IPS-20b (cell line): ENCODE data around the gene SEC16A.

Experiments used
- H3K27ac ChIP-seq: one replicate; pipeline ENCODE4 v1.5.1; 2013; ENCODE audit warnings: low read length
- H3K27me3 ChIP-seq: 2 replicates; pipeline ENCODE4 v1.6.1; 2013; ENCODE audit warnings: mild to moderate bottlenecking, low read length, inconsistent platforms; ENCODE audit not compliant: insufficient read depth
- H3K36me3 ChIP-seq: 2 replicates; pipeline ENCODE4 v1.6.1; 2013; ENCODE audit warnings: low read depth, mild to moderate bottlenecking, inconsistent platforms, low read length, moderate library complexity; ENCODE audit not compliant: insufficient read depth
- H3K4me1 ChIP-seq: 2 replicates; pipeline ENCODE4 v1.6.1; 2013; ENCODE audit warnings: mild to moderate bottlenecking, control low read depth, inconsistent platforms, low read length, moderate library complexity; ENCODE audit not compliant: insufficient read depth
- H3K4me3 ChIP-seq: 2 replicates; pipeline ENCODE4 v1.5.1; 2013; ENCODE audit warnings: mild to moderate bottlenecking, low read length, inconsistent platforms
- H3K9ac ChIP-seq: 2 replicates; pipeline ENCODE4 v1.6.1; 2013; ENCODE audit warnings: low read depth, mild to moderate bottlenecking, inconsistent platforms, low read length, moderate library complexity
- H3K9me3 ChIP-seq: 2 replicates; pipeline ENCODE4 v1.6.1; 2013; ENCODE audit warnings: mild to moderate bottlenecking, low read depth, low read length, inconsistent platforms; ENCODE audit not compliant: insufficient read depth

SEC16A gene

DNA sequence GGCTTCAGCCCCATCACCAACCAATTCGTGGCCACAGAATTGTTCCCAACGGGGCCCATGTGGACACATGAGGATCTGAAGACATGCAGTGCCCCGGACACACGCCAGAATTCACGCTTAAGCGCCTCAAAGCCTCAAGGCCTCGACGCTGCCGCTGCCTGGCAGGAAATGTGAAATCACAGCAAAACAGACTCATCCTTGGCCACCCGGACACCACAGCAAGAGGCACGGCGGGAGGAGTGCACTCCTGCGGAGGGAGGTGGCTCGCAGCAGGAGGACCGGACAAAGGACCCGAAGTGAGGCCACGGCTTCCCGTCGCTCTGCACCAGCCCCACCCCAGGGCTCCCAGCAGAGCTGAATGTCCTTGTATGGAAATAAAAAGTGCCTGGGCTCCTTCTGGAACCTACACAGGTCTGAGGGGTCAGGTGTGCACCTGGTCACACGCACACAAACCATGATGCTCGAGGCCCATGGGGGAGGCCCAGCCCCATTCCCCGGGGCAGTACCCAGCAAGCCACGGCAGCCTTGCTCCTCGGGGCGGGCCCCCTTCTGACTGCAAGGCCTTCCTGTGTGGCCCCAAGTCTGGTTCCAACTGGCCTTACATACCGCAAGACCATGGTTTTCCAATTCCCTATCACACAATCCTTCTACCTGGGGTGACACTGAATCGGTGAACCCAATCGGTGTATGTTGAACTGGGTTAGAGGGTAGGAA is 10.0 kb downstream of the SEC16A start:
- peaks cover 100% of the 10 kb centered on the region for H3K36me3 ChIP-seq
- no peak overlapping the region for H3K9ac ChIP-seq
- no peak overlapping the region for H3K27ac ChIP-seq

DNA sequence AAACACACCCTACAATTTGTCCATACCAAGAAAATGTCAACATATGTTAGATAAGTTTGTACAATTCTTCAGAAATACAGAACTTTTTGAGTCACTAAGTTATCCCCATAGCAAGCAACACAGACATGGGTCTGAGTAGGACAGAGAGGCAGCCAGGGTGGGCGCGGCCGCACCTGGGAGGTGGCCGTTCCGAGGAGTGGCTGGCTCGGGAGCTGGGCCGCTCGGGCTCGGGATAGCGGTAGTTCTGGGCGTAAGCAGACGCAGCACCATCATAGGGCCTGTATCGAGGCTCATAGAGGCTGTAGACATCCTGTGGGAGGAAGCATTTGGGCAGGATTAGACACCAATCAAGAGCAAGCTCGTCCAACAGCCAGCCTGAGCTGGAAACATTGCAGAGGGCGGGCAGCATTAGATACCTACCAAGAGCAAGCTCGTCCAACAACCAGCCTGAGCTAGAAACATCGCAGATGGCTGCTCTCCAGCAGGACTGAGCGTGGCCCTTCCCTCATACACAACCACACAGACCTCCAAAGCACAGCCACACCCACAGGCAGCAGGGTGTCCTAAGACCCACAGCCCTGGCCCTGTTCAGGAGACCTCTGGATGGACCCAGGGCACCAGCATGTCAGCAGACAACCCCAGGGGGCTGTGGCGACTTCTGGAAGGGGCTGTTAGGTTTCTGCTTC is 10.9 kb downstream of the SEC16A start:
- Histone ChIP-seq H3K9me3 (no peaks in the 10 kb centered on the region), H3K27me3 (no peaks in the 10 kb centered on the region), H3K4me1 (no peaks in the 10 kb centered on the region), H3K27ac (no peak overlapping the region), H3K36me3 (peaks cover 99% of the 10 kb centered on the region), H3K4me3 (no peak overlapping the region), H3K9ac (no peak overlapping the region)

More for the DNA sequence above, 10.0 kb downstream of the SEC16A start:
- Histone ChIP-seq H3K4me3 (no peak overlapping the region), H3K27me3 (no peaks in the 10 kb centered on the region), H3K4me1 (no peaks in the 10 kb centered on the region), H3K9me3 (no peaks in the 10 kb centered on the region)

DNA sequence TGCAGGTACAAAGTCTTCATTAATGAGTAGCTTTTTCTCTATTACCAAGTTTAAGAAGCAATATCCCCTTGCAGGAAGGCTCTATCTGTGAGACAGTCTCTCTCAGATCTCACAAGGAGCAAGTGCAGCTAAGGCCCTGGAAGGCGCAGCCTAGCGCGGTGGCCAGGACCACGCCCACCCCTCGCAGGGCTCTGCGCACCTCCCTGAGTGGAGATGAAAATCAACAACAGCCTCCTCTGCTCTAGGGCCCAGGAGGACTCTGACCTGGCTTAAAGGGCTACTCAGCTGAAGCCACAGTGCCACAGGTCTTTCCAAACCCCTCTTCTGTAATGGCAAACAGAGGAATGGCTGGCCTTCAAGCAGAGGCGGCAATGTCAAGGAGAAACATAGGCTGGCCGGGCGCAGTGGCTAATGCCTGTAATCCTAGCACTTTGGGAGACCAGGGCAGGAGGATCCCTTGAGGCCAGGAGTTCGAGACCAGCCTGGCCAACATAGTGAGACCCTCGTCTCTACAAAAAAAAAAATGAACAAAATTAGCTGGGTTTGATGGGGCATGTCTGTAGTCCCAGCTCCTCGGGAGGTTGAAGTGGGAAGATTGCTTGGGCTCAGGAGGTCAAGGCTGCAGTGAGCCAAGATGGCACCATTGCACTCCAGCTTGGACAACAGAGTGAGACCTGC is 11.9 kb downstream of the SEC16A start:
- H3K4me1 ChIP-seq, result no peaks in the 10 kb centered on the region
- no peaks in the 10 kb centered on the region for H3K9me3 ChIP-seq
- no peaks in the 10 kb centered on the region for H3K27me3 ChIP-seq
- peaks cover 99% of the 10 kb centered on the region for H3K36me3 ChIP-seq
- no peak overlapping the region for H3K9ac ChIP-seq
- H3K27ac ChIP-seq, result no peak overlapping the region
- H3K4me3 ChIP-seq, result no peak overlapping the region

DNA sequence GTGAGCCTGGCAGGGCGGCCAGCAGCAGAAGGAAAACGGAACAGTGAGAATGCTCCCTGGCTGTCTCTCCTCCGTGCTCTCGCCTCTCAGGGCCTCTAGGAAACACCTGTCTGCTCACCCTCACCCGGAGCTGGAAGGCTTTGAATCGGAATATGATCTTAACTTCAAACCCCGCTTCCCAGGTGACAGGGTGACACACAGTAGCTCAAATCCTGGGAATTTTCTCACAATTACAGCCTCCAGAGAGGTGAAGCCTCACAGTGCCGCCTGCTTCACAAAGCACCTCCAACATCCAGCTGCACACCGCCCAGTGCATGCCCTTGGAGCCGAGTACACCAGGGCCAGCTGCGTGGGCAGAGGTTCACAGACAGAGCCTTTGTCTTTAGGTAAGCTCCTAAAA is 12.5 kb downstream of the SEC16A start:
- Histone ChIP-seq H3K27me3 (no peaks in the 10 kb centered on the region), H3K9ac (no peak overlapping the region), H3K27ac (no peak overlapping the region), H3K9me3 (no peaks in the 10 kb centered on the region), H3K36me3 (peaks cover 99% of the 10 kb centered on the region), H3K4me1 (no peaks in the 10 kb centered on the region), H3K4me3 (no peak overlapping the region)

DNA sequence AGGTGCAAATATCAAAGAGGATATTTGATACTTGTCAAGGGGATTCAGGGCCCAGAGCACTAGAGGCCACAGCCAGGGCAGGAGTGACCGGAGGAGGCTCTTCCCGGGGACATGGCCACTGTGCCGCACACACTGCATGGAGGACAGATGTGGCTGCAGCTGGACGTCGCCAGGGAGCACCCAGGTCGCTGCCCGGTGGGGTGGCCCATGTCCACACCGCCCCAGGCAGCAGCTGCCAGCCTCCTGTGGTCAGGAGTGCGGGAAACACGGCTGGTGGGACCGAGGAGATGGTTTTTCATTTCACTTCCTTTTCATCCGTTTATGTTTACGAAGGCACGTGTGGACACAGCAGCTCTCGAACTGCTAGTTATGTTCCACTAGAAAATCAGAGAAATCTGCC is 15.1 kb downstream of the SEC16A start:
- no peak overlapping the region for H3K9ac ChIP-seq
- H3K27me3 ChIP-seq, result no peaks in the 10 kb centered on the region
- no peak overlapping the region for H3K27ac ChIP-seq
- peaks cover 99% of the 10 kb centered on the region for H3K36me3 ChIP-seq
- no peak overlapping the region for H3K4me3 ChIP-seq
- no peaks in the 10 kb centered on the region for H3K9me3 ChIP-seq
- no peaks in the 10 kb centered on the region for H3K4me1 ChIP-seq

DNA sequence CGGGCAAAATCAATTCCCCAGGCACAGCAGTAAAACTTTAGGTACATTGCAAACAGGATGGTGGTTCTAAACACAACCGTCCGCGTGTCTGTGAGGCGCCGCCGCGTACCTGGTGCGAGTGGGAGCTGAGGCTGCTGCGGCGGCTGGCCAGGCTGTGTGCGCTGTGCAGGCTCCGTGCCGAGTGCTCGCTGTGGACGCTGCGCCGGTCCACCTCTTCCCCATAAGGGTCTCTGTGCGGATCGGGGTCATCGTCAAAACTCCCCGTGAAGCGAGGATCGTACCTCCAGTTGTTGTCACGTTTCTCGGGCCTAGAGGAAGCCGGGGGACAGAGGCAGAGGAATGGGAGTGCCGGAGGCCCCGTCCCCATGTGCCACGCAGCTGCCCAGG is 16.7 kb downstream of the SEC16A start:
- no peak overlapping the region for H3K4me3 ChIP-seq
- no peaks in the 10 kb centered on the region for H3K4me1 ChIP-seq
- H3K9me3 ChIP-seq, result no peaks in the 10 kb centered on the region
- H3K36me3 ChIP-seq, result peaks cover 99% of the 10 kb centered on the region
- no peaks in the 10 kb centered on the region for H3K27me3 ChIP-seq
- H3K27ac ChIP-seq, result no peak overlapping the region
- no peak overlapping the region for H3K9ac ChIP-seq

DNA sequence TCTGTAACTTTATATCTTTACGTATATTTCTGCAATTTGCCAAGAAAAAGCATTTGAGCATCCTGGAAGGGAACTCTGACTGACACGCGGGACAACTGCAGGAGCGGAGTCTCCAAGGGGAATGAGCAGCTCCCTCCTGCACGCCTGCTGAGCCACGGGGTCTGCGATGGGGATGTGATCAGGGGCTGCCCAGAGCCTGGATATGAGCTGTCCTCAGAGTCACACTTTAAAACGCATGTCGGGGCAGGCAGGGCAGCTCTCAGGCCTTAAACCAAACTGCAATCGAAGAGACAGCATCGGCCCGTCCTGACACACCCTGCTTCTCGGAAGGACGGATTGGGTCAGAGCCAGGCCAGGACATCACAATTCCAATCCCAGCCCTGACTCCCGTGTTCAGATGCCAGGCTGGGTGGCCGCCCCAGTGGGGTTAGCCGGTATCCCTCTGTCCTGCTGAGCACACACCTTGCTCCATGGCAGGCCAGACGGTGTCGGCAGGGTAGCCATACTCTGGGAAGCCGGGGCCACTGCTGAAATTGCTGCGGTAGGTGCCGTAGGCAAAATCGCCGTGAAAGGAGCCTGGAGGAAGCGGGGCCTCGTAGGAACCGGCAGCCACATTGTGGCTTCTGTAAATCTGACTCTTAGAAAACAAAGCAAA is 17.2 kb downstream of the SEC16A start:
- H3K4me3 ChIP-seq, result no peak overlapping the region
- H3K4me1 ChIP-seq, result no peaks in the 10 kb centered on the region
- no peak overlapping the region for H3K9ac ChIP-seq
- H3K27me3 ChIP-seq, result no peaks in the 10 kb centered on the region
- H3K36me3 ChIP-seq, result peaks cover 99% of the 10 kb centered on the region
- H3K27ac ChIP-seq, result no peak overlapping the region
- H3K9me3 ChIP-seq, result no peaks in the 10 kb centered on the region

DNA sequence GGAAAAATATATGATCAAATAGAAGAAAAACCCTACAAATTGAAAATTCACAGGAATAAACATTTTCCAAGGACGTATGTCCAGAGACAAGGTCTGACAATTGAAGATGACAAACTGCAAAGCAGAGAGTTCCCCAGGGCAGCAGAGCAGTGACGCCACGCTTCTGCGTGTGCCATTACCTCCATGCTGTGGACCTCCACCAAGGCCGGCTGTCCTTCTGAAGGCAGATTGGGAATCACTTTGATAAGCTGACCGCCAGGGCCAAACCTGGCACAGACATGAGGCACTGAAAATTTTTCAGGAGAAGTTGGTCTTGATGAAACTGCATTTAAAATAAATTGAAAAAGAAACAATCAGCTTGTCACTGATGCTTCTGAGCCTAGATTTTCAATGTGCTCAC is 18.6 kb downstream of the SEC16A start:
- Histone ChIP-seq H3K4me1 (no peaks in the 10 kb centered on the region), H3K36me3 (peaks cover 97% of the 10 kb centered on the region), H3K27me3 (no peaks in the 10 kb centered on the region)

DNA sequence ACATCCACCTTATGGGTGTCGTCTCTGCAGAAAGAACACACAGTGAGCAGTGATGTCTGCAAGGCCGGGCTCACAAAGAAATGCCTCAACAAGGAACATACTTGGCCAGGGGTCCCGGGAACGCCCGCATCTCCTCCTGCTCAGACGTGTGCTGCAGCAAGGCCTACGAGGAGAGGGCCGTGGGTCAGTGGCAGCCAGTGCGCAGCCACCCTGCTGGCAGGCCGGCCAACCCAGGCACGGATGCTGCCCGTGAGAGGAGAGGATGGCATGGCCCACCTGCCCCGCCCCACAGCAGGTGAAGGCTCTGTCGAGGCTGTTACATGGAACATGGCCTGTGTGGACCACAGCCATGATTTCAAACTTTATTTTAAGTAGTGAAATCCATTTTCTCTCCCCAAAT is 19.3 kb downstream of the SEC16A start:
- Histone ChIP-seq H3K27me3 (no peaks in the 10 kb centered on the region), H3K27ac (no peak overlapping the region)

More for the DNA sequence above, 18.6 kb downstream of the SEC16A start:
- no peaks in the 10 kb centered on the region for H3K9me3 ChIP-seq
- no peak overlapping the region for H3K27ac ChIP-seq
- no peak overlapping the region for H3K9ac ChIP-seq
- H3K4me3 ChIP-seq, result no peak overlapping the region

DNA sequence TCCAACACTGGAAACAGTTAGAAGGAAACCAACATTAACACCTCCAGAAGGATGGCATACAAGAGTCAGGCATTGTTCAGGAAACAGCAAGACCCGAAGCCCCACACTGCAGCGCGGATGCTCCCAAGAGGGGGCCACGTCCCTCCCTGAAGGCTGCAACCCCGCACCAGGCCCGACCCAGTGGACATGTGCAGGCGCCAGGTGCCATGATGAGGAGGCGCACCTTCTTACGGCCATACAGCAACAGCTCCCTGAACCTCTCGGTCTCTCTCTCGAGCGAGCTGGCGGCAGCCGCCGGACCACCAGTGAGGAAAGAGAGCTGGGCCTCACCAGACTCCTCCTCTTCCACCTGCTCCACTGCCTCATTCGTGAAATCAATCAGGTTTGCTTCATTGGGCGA is 20.2 kb downstream of the SEC16A start:
- Histone ChIP-seq H3K27ac (no peak overlapping the region), H3K4me1 (no peaks in the 10 kb centered on the region), H3K27me3 (no peaks in the 10 kb centered on the region), H3K9me3 (no peaks in the 10 kb centered on the region), H3K4me3 (no peak overlapping the region), H3K36me3 (peaks cover 97% of the 10 kb centered on the region), H3K9ac (no peak overlapping the region)

More for the DNA sequence above, 19.3 kb downstream of the SEC16A start:
- Histone ChIP-seq H3K4me3 (no peak overlapping the region), H3K9ac (no peak overlapping the region), H3K36me3 (peaks cover 97% of the 10 kb centered on the region), H3K9me3 (no peaks in the 10 kb centered on the region), H3K4me1 (no peaks in the 10 kb centered on the region)

DNA sequence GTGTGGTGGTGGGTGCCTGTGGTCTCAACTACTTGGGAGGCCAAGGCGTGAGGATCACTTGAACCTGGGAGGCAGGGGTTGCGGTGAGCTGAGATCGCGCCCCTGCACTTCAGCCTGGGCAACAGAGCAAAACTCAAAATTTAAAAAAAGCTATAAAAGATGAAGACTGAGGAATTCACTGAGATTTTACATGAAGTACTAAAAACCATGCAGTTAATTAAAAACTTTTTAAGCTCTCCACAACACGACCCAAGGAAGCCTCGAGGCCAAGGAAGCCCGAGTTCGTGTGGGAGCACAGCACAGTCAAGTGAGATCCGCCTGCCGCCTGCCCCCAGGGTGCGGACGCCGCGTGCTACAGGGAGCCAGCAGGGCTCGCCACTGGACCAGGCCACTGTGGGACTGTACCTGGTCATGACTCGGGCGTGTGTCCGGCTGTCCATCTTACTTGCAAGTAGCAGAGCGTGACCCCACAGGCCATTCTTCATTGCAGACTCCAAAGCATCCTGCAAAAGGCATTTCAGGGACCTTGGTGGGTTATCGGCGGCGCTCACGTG is 22.0 kb downstream of the SEC16A start:
- no peaks in the 10 kb centered on the region for H3K9me3 ChIP-seq
- peaks cover 98% of the 10 kb centered on the region for H3K36me3 ChIP-seq
- H3K27me3 ChIP-seq, result no peaks in the 10 kb centered on the region
- H3K9ac ChIP-seq, result no peak overlapping the region
- H3K4me3 ChIP-seq, result no peak overlapping the region
- H3K4me1 ChIP-seq, result no peaks in the 10 kb centered on the region
- H3K27ac ChIP-seq, result no peak overlapping the region
